ENCODE measurements around the gene GPR148. TPM values are rescaled to one million over a fixed set of nuclear protein-coding genes. Genes with fewer than 3 reads are reported as not detected.
A peak's percentile ranks its signal among the peaks of the same experiment; 100 is the strongest.
"Not testable (repeated sequence)": the region's sequence is repeated elsewhere in the genome, so short reads cannot be mapped to it uniquely, and the experiment has no call there.

Gene GPR148
- total RNA-seq, 2 donors from 2014 or later = not detected

DNA sequence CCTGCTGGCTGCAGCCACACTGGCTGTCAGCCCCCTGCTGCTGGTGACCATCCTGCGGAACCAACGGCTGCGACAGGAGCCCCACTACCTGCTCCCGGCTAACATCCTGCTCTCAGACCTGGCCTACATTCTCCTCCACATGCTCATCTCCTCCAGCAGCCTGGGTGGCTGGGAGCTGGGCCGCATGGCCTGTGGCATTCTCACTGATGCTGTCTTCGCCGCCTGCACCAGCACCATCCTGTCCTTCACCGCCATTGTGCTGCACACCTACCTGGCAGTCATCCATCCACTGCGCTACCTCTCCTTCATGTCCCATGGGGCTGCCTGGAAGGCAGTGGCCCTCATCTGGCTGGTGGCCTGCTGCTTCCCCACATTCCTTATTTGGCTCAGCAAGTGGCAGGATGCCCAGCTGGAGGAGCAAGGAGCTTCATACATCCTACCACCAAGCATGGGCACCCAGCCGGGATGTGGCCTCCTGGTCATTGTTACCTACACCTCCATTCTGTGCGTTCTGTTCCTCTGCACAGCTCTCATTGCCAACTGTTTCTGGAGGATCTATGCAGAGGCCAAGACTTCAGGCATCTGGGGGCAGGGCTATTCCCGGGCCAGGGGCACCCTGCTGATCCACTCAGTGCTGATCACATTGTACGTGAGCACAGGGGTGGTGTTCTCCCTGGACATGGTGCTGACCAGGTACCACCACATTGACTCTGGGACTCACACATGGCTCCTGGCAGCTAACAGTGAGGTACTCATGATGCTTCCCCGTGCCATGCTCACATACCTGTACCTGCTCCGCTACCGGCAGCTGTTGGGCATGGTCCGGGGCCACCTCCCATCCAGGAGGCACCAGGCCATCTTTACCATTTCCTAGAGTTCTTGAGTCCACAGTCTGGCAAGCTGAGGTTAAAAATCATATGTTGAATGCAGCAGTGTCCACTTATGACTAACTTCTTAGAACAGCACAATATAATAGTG, 741 bp downstream of the GPR148 start:
- no peaks in the 10 kb centered on the region for H3K36me3 Mint-ChIP-seq (ENCODE audit: insufficient read depth in 2 of 2)
- DNase-seq (no peak), ATAC-seq (replicated peaks in 1 of 2) (no peak)
- peaks cover 4% of the 10 kb centered on the region for H3K4me1 Mint-ChIP-seq (ENCODE audit: low read depth)
- H3K9me3 Mint-ChIP-seq = no peaks in the 10 kb centered on the region
- H3K27ac Mint-ChIP-seq = no peak overlapping the region
- no peak overlapping the region for H3K4me3 Mint-ChIP-seq
- H3K27me3 Mint-ChIP-seq (ENCODE audit: low read depth) = peaks cover 26% of the 10 kb centered on the region

- not testable (repeated sequence) for ATAC-seq (replicated peaks in 1 of 2); H3K4me3 Mint-ChIP-seq; DNase-seq; H3K4me1 Mint-ChIP-seq (ENCODE audit: low read depth); H3K27ac Mint-ChIP-seq; H3K36me3 Mint-ChIP-seq (ENCODE audit: insufficient read depth in 2 of 2); H3K9me3 Mint-ChIP-seq
- H3K27me3 Mint-ChIP-seq (ENCODE audit: low read depth) = peaks cover 35% of the 10 kb centered on the region
Observed at GRCh38 chr2:130732257-130732656, 3.4 kb downstream of the GPR148 start.

DNA sequence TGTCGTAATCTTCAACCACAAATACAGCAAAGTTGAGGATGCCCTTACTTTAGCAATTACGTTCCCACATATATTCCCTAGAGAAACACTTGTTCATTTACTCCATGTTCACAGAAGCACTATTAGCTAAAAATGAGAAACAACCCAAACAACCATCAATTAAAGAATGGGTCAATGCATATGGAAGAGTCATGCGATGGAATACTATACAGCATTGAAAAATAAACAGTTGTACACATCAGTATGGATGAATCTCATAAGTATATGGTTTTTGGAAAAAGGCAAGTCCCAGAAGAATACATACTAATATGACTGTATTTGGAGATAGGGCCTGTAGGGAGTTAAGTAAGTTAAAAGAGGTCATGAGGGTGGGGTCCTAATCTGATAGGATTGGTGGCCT, 6.3 kb downstream of the GPR148 start:
- ATAC-seq (replicated peaks in 1 of 2) (no peak), DNase-seq (no peak)
- H3K27ac Mint-ChIP-seq = no peak overlapping the region
- peaks cover 23% of the 10 kb centered on the region for H3K27me3 Mint-ChIP-seq (ENCODE audit: low read depth)
- no peak overlapping the region for H3K4me3 Mint-ChIP-seq
- peaks cover 2 to 5% of the 10 kb centered on the region in 2 donors for H3K9me3 Mint-ChIP-seq
- H3K36me3 Mint-ChIP-seq (ENCODE audit: insufficient read depth in 2 of 2) = no peaks in the 10 kb centered on the region
- no peaks in the 10 kb centered on the region for H3K4me1 Mint-ChIP-seq (ENCODE audit: low read depth)

DNA sequence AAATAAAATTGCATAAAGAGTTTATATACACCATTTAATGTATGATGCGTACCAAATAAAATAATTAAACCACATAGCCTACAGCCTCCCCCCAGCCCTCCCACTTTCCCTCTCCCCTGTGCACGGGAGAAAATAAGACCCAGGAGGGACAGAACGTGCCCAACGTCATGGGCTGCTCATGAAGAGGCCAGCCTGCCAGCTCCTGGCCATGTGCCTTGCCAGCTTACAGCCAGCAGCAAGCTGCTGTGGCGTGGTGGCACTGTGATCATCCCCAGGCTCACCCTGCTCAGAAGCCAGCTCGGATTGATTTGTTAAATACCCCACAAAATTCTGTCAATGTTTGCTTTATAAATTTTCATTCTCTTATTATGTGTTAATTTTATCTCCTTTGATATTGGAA, 7.6 kb downstream of the GPR148 start:
- Mint-ChIP-seq H3K27me3 (ENCODE audit: low read depth) (peaks cover 16% of the 10 kb centered on the region), H3K36me3 (ENCODE audit: insufficient read depth in 2 of 2) (no peaks in the 10 kb centered on the region), H3K27ac (no peak overlapping the region), H3K9me3 (peaks cover 2 to 5% of the 10 kb centered on the region in 2 donors), H3K4me1 (ENCODE audit: low read depth) (no peaks in the 10 kb centered on the region), H3K4me3 (no peak overlapping the region)
- DNase-seq (no peak), ATAC-seq (replicated peaks in 1 of 2) (no peak)

DNA sequence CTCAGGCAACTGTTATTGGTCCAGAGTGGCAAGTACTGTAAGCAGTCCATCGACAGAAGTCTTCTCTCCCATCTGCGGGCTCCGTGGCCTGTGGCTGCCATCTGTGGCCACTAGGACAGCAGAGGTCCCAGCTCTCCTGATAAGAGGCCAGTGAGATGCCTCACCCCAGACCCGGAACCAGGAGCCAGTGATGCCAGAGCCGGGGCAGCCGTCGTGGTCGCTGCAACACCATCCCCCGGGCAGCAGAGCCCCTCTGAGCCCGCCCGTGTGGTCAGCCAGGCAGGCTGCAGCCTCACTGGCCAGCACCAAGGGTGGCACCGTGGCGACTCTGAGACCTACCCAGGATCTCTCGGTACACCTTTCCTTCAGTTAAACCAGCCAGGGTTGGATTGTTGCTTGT, 8.7 kb downstream of the GPR148 start:
- ATAC-seq (replicated peaks in 1 of 2) = no peak
- no peak for DNase-seq
- peaks cover 2 to 5% of the 10 kb centered on the region in 2 donors for H3K9me3 Mint-ChIP-seq
- no peaks in the 10 kb centered on the region for H3K36me3 Mint-ChIP-seq (ENCODE audit: insufficient read depth in 2 of 2)
- H3K4me1 Mint-ChIP-seq (ENCODE audit: low read depth) = no peaks in the 10 kb centered on the region
- no peak overlapping the region for H3K4me3 Mint-ChIP-seq
- H3K27ac Mint-ChIP-seq = no peak overlapping the region
- H3K27me3 Mint-ChIP-seq (ENCODE audit: low read depth) = peaks cover 22% of the 10 kb centered on the region

DNA sequence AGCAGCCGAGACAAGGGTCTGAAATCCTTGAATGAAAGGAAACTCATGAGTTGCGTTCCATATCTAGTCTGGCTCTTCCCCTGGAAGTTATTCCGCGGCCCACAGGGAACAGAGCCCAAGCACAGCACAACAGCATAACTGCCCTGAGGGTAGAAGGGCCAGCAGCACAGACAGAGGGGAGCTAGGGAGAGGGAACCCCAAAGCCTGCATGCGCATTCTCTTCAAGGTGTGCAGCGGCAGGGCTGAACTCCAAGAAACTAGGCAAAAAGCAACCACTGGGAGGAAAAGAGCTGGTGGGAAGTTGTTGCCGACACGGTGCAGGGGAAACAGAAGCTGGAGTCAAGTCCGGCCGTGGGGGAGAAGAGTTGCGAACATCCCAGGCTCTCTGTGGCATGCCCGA, 11.8 kb downstream of the GPR148 start:
- Mint-ChIP-seq H3K4me3 (no peak overlapping the region), H3K27ac (no peak overlapping the region), H3K4me1 (ENCODE audit: low read depth) (no peaks in the 10 kb centered on the region), H3K36me3 (ENCODE audit: insufficient read depth in 2 of 2) (no peaks in the 10 kb centered on the region), H3K9me3 (no peaks in the 10 kb centered on the region), H3K27me3 (ENCODE audit: low read depth) (peaks cover 19% of the 10 kb centered on the region)
- no peak for DNase-seq
- no peak for ATAC-seq (replicated peaks in 1 of 2)

DNA sequence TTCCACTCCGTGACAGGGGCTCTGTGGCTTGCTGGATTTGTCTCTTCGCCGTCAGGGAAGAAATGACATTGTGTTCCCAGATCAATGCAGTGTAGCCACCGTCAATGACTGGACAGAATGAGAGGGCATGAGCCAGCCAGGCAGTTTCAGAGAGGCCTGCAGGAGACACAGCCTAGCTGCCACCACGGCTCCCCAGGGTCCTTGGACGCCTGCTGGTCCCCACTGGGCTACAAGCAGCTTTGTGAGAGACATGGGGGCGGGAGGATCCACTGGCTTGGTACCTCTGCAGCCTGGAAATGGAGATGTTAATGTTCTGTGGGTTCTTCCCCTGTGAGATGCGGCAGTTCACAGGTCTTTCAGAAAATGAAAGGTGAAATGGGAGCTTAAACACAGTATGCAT, 14.4 kb downstream of the GPR148 start:
- H3K4me3 Mint-ChIP-seq = no peak overlapping the region
- H3K36me3 Mint-ChIP-seq (ENCODE audit: insufficient read depth in 2 of 2) = no peaks in the 10 kb centered on the region
- ATAC-seq (replicated peaks in 1 of 2) (no peak), DNase-seq (no peak)
- H3K27ac Mint-ChIP-seq = no peak overlapping the region
- H3K4me1 Mint-ChIP-seq (ENCODE audit: low read depth) = no peaks in the 10 kb centered on the region
- H3K27me3 Mint-ChIP-seq (ENCODE audit: low read depth) = peaks cover 25% of the 10 kb centered on the region
- no peaks in the 10 kb centered on the region for H3K9me3 Mint-ChIP-seq

GRCh38 chr2:130744287-130745117, 15.6 kb downstream of the GPR148 start:
- H3K4me3 Mint-ChIP-seq = no peak overlapping the region
- H3K27ac Mint-ChIP-seq = no peak overlapping the region
- no peaks in the 10 kb centered on the region for H3K4me1 Mint-ChIP-seq (ENCODE audit: low read depth)
- peaks cover 25% of the 10 kb centered on the region for H3K27me3 Mint-ChIP-seq (ENCODE audit: low read depth)
- no peaks in the 10 kb centered on the region for H3K36me3 Mint-ChIP-seq (ENCODE audit: insufficient read depth in 2 of 2)
- no peaks in the 10 kb centered on the region for H3K9me3 Mint-ChIP-seq
- DNase-seq (no peak), ATAC-seq (replicated peaks in 1 of 2) (no peak)

DNA sequence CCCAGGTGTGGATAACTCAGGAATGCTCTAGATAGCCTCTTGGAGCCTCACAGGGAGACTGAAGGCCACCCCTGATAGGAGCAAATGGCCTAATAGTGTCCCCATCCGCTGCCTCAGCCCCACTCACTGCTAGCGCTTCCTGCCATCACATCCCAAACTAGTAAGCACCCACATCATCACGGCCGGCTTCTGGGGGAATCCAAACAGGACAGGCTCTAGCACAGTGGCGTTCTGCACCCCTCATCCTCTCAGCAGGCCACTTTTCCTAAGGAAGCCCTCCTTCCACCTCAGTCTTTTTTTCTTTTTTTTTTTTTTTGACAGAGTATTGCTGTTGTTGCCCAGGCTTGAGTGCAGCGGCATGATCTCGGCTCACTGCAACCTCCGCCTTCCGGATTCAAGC, 20.2 kb downstream of the GPR148 start:
- no peak overlapping the region for H3K4me3 Mint-ChIP-seq
- H3K9me3 Mint-ChIP-seq = no peaks in the 10 kb centered on the region
- H3K27ac Mint-ChIP-seq = no peak overlapping the region
- ATAC-seq (replicated peaks in 1 of 2) (no peak), DNase-seq (no peak)
- H3K36me3 Mint-ChIP-seq (ENCODE audit: insufficient read depth in 2 of 2) = no peaks in the 10 kb centered on the region
- H3K4me1 Mint-ChIP-seq (ENCODE audit: low read depth) = no peaks in the 10 kb centered on the region
- H3K27me3 Mint-ChIP-seq (ENCODE audit: low read depth) = peaks cover 33% of the 10 kb centered on the region

DNA sequence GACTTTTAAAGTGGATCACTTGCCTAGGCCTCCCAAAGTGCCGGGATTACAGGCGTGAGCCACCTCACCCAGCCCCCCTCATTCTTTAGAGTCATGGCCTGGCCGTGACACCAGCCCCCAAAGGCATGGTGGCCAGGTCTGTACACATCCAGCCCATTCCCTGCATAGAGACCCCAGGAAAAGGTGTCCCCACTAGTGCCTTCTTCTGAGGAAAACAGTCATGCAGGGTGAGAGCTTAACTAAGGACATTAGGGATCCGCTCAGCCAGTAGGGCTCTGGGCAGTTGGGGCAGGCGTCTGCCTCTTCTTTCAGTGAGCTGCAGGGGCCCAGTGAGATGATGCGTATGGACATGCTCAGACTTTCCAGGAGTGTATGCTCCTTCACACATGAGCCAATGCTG, 20.8 kb downstream of the GPR148 start:
- DNase-seq = no peak
- Mint-ChIP-seq H3K36me3 (ENCODE audit: insufficient read depth in 2 of 2) (no peaks in the 10 kb centered on the region), H3K4me3 (no peak overlapping the region), H3K9me3 (no peaks in the 10 kb centered on the region), H3K27ac (no peak overlapping the region), H3K4me1 (ENCODE audit: low read depth) (no peaks in the 10 kb centered on the region), H3K27me3 (ENCODE audit: low read depth) (peaks cover 34% of the 10 kb centered on the region)
- ATAC-seq (replicated peaks in 1 of 2) = no peak

GRCh38 chr2:130754811-130755210, 25.9 kb downstream of the GPR148 start:
- ATAC-seq (replicated peaks in 1 of 2) (no peak), DNase-seq (no peak)
- H3K27ac Mint-ChIP-seq = no peak overlapping the region
- H3K27me3 Mint-ChIP-seq (ENCODE audit: low read depth) = peaks cover 52% of the 10 kb centered on the region
- H3K4me1 Mint-ChIP-seq (ENCODE audit: low read depth) = no peaks in the 10 kb centered on the region
- peaks cover 0 to 5% of the 10 kb centered on the region in 2 donors for H3K36me3 Mint-ChIP-seq (ENCODE audit: insufficient read depth in 2 of 2)
- peak overlapping the region; percentile 27 to 46 for H3K4me3 Mint-ChIP-seq
- no peaks in the 10 kb centered on the region for H3K9me3 Mint-ChIP-seq

- no peak for ATAC-seq (replicated peaks in 1 of 2)
- peaks cover 52% of the 10 kb centered on the region for H3K27me3 Mint-ChIP-seq (ENCODE audit: low read depth)
- peak within 1 kb of the TSS; percentile 27 to 63 for H3K4me3 Mint-ChIP-seq
- peaks cover 0 to 5% of the 10 kb centered on the region in 2 donors for H3K36me3 Mint-ChIP-seq (ENCODE audit: insufficient read depth in 2 of 2)
- DNase-seq = no peak
- no peaks in the 10 kb centered on the region for H3K4me1 Mint-ChIP-seq (ENCODE audit: low read depth)
- H3K27ac Mint-ChIP-seq = no peak within 1 kb of the TSS
- no peaks in the 10 kb centered on the region for H3K9me3 Mint-ChIP-seq
Observed at GRCh38 chr2:130755256-130756052, 26.6 kb downstream of the GPR148 start, which contains the start of gene AMER3. TSS of gene AMER3 (plus strand) at chr2:130755540. CDS start at chr2:130762073, 6,533 bp downstream.

Data from activated T-cell treated with anti-CD3 and anti-CD28 coated beads, Interleukin-2, amount 50 U/mL, for 72 hours (primary cell).